NCI-H2227 (cell line): Measurements from ENCODE around the gene STK32C.
"Not testable (repeated sequence)": the region's sequence is repeated elsewhere in the genome, so short reads cannot be mapped to it uniquely, and the experiment has no call there.

Experiments used
- DNase-seq: peaks from one replicate; lab custom pipeline; 2025; ENCODE audit not compliant: unreplicated experiment; lab: John Stamatoyannopoulos, UW

Gene STK32C

GRCh38 chr10:132160834-132161622 lies 146.7 kb downstream of the STK32C start:
- not testable (repeated sequence) for DNase-seq

DNA sequence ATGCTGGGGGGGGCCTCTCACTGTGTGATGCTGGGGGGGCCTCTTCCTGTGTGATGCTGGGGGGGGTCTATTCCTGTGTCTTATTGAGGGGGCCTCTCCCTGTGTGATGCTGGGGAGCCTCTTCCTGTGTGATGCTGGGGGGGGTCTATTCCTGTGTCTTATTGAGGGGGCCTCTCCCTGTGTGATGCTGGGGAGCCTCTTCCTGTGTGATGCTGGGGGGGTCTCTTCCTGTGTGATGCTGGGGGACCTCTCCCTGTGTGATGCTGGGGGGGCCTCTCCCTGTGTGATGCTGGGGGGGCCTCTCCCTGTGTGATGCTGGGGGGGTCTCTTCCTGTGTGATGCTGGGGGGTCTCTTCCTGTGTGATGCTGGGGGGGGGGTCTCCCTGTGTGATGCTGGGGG lies 147.5 kb downstream of the STK32C start:
- DNase-seq, result not testable (repeated sequence)

DNA sequence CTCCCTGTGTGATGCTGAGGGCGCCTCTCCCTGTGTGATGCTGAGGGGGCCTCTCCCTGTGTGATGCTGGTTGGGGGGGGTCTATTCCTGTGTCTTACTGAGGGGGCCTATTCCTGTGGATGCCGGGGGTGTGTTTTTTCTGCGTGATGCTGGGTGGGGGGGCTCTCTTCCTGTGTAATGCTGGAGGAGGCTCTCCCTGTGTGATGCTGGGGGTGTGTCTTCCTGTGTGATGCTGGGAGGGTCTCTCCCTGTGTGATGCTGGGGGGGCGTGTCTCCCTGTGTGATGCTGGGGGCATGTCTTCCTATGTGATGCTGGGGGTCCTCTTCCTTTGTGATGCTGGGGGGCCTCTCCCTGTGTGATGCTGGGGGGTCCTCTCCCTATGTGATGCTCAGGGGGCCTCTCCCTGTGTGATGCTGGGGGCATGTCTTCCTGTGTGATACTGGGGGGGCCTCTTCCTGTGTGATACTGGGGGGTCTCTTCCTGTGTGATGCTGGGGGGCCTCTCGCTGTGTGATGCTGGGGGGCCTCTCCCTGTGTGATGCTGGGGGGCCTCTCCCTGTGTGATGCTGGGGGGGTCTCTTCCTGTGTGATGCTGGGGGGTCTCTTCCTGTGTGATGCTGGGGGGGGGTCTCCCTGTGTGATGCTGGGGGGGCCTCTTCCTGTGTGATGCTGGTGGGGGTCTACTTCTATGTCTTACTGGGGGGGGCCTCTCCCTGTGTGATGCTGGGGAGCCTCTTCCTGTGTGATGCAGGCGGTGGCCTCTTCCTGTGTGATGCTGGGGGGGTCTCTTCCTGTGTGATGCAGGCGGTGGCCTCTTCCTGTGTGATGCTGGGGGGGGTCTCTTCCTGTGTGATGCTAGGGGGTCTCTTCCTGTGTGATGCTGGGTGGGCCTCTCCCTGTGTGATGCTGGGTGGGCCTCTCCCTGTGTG lies 148.2 kb downstream of the STK32C start:
- DNase-seq, result not testable (repeated sequence)

GRCh38 chr10:132158823-132159222 lies 148.9 kb downstream of the STK32C start:
- DNase-seq, result no peak

- no peak for DNase-seq
These were observed 149.5 kb downstream of the STK32C start for GRCh38 chr10:132158122-132158741.
